HCT116 (cell line): Measurements from ENCODE around the gene ATP8A1. TPM values are rescaled to one million over a fixed set of nuclear protein-coding genes. Genes with fewer than 3 reads are reported as not detected.

ENCODE experiments used
- ATAC-seq: fragments of 200-7000 bp; cut with Tn5 transposase; 2 replicates; pipeline ENCODE4 v1.9.1; 2020; ENCODE audit warnings: mild to moderate bottlenecking, moderate library complexity
- BruUV-seq: library from RNA; stranded (reverse); fragments of 400-500 nt; replicated peaks from 2 replicates; lab custom pipeline; 2021; lab: Mats Ljungman, UMichigan
- CTCF ChIA-PET: fragments of 300-600 bp; sonication (Branson Sonifier 250); formaldehyde crosslinking; loops from one replicate; lab custom pipeline; 2021; ENCODE audit warnings: antibody characterized with exemption; lab: Charles Lee
- POLR2A ChIA-PET: fragments of 300-600, 350-600 bp; sonication (Branson Sonifier 250); formaldehyde crosslinking; loops from one replicate; lab custom pipeline; 2021; ENCODE audit warnings: antibody characterized with exemption; lab: Charles Lee
- RAD21 ChIA-PET, 2 experiments: fragments of 300-600 bp; sonication (Branson Sonifier 250); formaldehyde crosslinking; loops; one replicate each; lab custom pipeline; 2023; ENCODE audit warnings: low total read pairs in 2 of 2; ENCODE audit not compliant: uncharacterized antibody in 2 of 2, unreplicated experiment in 2 of 2, low non-redundant PET in 1 of 2; lab: Charles Lee
- DNase-seq: peaks from one replicate; pipeline ENCODE4 v3.0.0-alpha.2; 2010; ENCODE audit warnings: low read depth, low spot score
- H2AFZ ChIP-seq: fragments of 200-600 bp; shearing (Covaris generic), sonication (generic); 2 replicates; pipeline ENCODE4 v1.6.1; 2017; ENCODE audit warnings: low read depth, mixed run types, mixed read lengths, antibody characterized with exemption, low read length; ENCODE audit not compliant: poor library complexity, severe bottlenecking
- H3K27ac ChIP-seq: 2 replicates; pipeline ENCODE4 v1.5.1; 2012; ENCODE audit warnings: low read depth, low read length
- H3K27me3 ChIP-seq: fragments of 200-600 bp; sonication (generic); 2 replicates; pipeline ENCODE4 v1.6.1; 2016; ENCODE audit warnings: mixed run types, low read length, mixed read lengths; ENCODE audit not compliant: insufficient read depth
- H3K36me3 ChIP-seq, 2 experiments: fragments of 200-500 bp in 1 of 2; fragments of 200-600 bp in 1 of 2; sonication (Bioruptor generic) in 1 of 2; sonication (generic) in 1 of 2; 2 replicates each; pipeline versions ENCODE4 v1.5.1 to v1.6.1; 2014 to 2016; ENCODE audit warnings: low read length in 2 of 2, inconsistent platforms in 1 of 2, mixed read lengths in 1 of 2, mixed run types in 1 of 2; ENCODE audit not compliant: insufficient read depth in 2 of 2, control insufficient read depth in 1 of 2
- H3K4me1 ChIP-seq, 2 experiments: fragments of 200-600 bp in 1 of 2; sonication (generic) in 1 of 2; 2 replicates each; pipeline versions ENCODE4 v1.5.1 to v1.6.1; 2012 to 2017; ENCODE audit warnings: low read length in 2 of 2, inconsistent platforms in 1 of 2, mild to moderate bottlenecking in 1 of 2, mixed read lengths in 1 of 2, mixed run types in 1 of 2, moderate library complexity in 1 of 2; ENCODE audit not compliant: insufficient read depth in 2 of 2, control insufficient read depth in 1 of 2
- H3K4me2 ChIP-seq: fragments of 200-600 bp; sonication (generic); 2 replicates; pipeline ENCODE4 v1.6.1; 2017; ENCODE audit warnings: mixed run types, low read length, mixed read lengths
- H3K4me3 ChIP-seq, 2 experiments: fragments of 200-600 bp in 1 of 2; sonication (generic) in 1 of 2; replicated peaks in 1 of 2; 2 replicates each; pipeline ENCODE4 v1.5.1; 2011 to 2016; ENCODE audit warnings: low read length in 2 of 2, control low read depth in 1 of 2, low read depth in 1 of 2, mild to moderate bottlenecking in 1 of 2, mixed read lengths in 1 of 2, mixed run types in 1 of 2
- H3K79me2 ChIP-seq: fragments of 200-600 bp; sonication (generic); 2 replicates; pipeline ENCODE4 v1.6.1; 2017; ENCODE audit warnings: mild to moderate bottlenecking, mixed run types, low read length, moderate library complexity, mixed read lengths; ENCODE audit not compliant: insufficient read depth
- H3K9ac ChIP-seq: fragments of 200-600 bp; sonication (generic); 2 replicates; pipeline ENCODE4 v1.6.1; 2016; ENCODE audit warnings: low read length, mixed read lengths
- H3K9me2 ChIP-seq: fragments of 200-600 bp; sonication (generic), shearing (Covaris generic); 2 replicates; pipeline ENCODE4 v1.6.1; 2017; ENCODE audit warnings: mixed run types, mild to moderate bottlenecking, moderate library complexity; ENCODE audit not compliant: insufficient read depth
- H3K9me3 ChIP-seq, 2 experiments: fragments of 200-500 bp in 1 of 2; fragments of 200-600 bp in 1 of 2; sonication (Bioruptor generic) in 1 of 2; sonication (generic) in 1 of 2; 2 replicates each; pipeline ENCODE4 v1.6.1; 2014 to 2017; ENCODE audit warnings: low read length in 2 of 2, mixed read lengths in 2 of 2, inconsistent platforms in 1 of 2, low read depth in 1 of 2, mild to moderate bottlenecking in 1 of 2, mixed run types in 1 of 2, moderate library complexity in 1 of 2; ENCODE audit not compliant: control insufficient read depth in 1 of 2, insufficient read depth in 1 of 2
- H4K20me1 ChIP-seq: fragments of 200-600 bp; sonication (generic), shearing (Covaris generic); 2 replicates; pipeline ENCODE4 v1.6.1; 2017; ENCODE audit warnings: mixed run types, mild to moderate bottlenecking, moderate library complexity; ENCODE audit not compliant: insufficient read depth
- ATF3 ChIP-seq: IDR thresholded peaks from 2 replicates; pipeline ENCODE4 v1.6.1; 2012
- CBX3 ChIP-seq: IDR thresholded peaks from 2 replicates; pipeline ENCODE4 v1.6.1; 2012; ENCODE audit warnings: low read depth
- CTCF ChIP-seq, 3 experiments: fragments of 200-600 bp in 1 of 3; sonication (generic) in 1 of 3; IDR thresholded peaks in 2 of 3; conservative IDR thresholded peaks in 1 of 3; 2 replicates each; pipeline ENCODE4 v1.5.1; 2012 to 2017; ENCODE audit warnings: low read depth in 2 of 3, low read length in 2 of 3, antibody characterized with exemption in 1 of 3, borderline replicate concordance in 1 of 3, control low read depth in 1 of 3, mild to moderate bottlenecking in 1 of 3, mixed read lengths in 1 of 3, mixed run types in 1 of 3, moderate library complexity in 1 of 3; ENCODE audit not compliant: insufficient read depth in 1 of 3
- EGR1 ChIP-seq: IDR thresholded peaks from 2 replicates; pipeline ENCODE4 v1.6.1; 2012; ENCODE audit warnings: low read depth
- FOSL1 ChIP-seq: IDR thresholded peaks from 2 replicates; pipeline ENCODE4 v1.6.1; 2012; ENCODE audit warnings: low read depth
- JUND ChIP-seq: IDR thresholded peaks from 2 replicates; pipeline ENCODE4 v1.6.1; 2012
- MAX ChIP-seq: IDR thresholded peaks from 2 replicates; pipeline ENCODE4 v1.6.1; 2012
- RAD21 ChIP-seq: IDR thresholded peaks from 2 replicates; pipeline ENCODE4 v1.6.1; 2012; ENCODE audit warnings: low read depth, mild to moderate bottlenecking
- SIN3A ChIP-seq: IDR thresholded peaks from 2 replicates; pipeline ENCODE4 v1.6.1; 2012; ENCODE audit warnings: low read depth
- YY1 ChIP-seq: IDR thresholded peaks from 2 replicates; pipeline ENCODE4 v1.6.1; 2011; ENCODE audit warnings: low read length, low read depth, moderate library complexity, mild to moderate bottlenecking; ENCODE audit not compliant: insufficient replicate concordance; ENCODE audit errors: extremely low read depth
- ZBTB33 ChIP-seq: IDR thresholded peaks from 2 replicates; pipeline ENCODE4 v1.6.1; 2011; ENCODE audit warnings: mild to moderate bottlenecking, low read length, moderate library complexity; ENCODE audit not compliant: insufficient replicate concordance; ENCODE audit errors: extremely low read depth
- intact Hi-C: fragments of 100-400 bp; cut with micrococcal nuclease; formaldehyde crosslinking; loops from 2 replicates; pipeline ENCODE4 v1.10.0; 2022
- total RNA-seq: library from RNA; stranded (reverse); gene quantifications from one replicate; pipeline ENCODE4 v1.2.1, GENCODE V29; 2021; ENCODE audit not compliant: unreplicated experiment

Gene ATP8A1
- total RNA-seq, 1 experiment from 2014 or later, result 1.9 TPM

GRCh38 chr4:42366959-42367358 lies 289.9 kb downstream of the ATP8A1 start:
- ChIA-PET POLR2A (no interaction called here), CTCF (no interaction called here)
- BruUV-seq, result no TSS peak
- Histone ChIP-seq H3K9me3 (no peaks in the 10 kb centered on the region), H3K9me2 (no peaks in the 10 kb centered on the region)
- TF ChIP-seq RAD21 (no peak), ZBTB33 (no peak), CBX3 (no peak), EGR1 (no peak), YY1 (no peak), MAX (no peak), JUND (no peak), FOSL1 (no peak), ATF3 (no peak), SIN3A (no peak), CTCF (IDR thresholded peaks at IDR 0.05 in 2 of 3, conservative IDR thresholded peaks at IDR 0.05 in 1 of 3; ENCODE audit: borderline replicate concordance in 1 of 3, insufficient read depth in 1 of 3, low read depth in 2 of 3, low read length in 2 of 3) (no peak)
- TF ChIP-seq, all 23 proteins: peak for 0
- H3K36me3 ChIP-seq, result no peaks in the 10 kb centered on the region
- no peaks in the 10 kb centered on the region for H4K20me1 ChIP-seq
- H3K4me3 ChIP-seq, result no peak overlapping the region
- no peak overlapping the region for H3K4me2 ChIP-seq
- intact Hi-C loops, result no loop called here
- ATAC-seq (no peak), DNase-seq (no peak)
- no peaks in the 10 kb centered on the region for H3K27me3 ChIP-seq
- H3K9ac ChIP-seq, result no peak overlapping the region
- H3K27ac ChIP-seq, result no peak overlapping the region
- no peaks in the 10 kb centered on the region for H3K79me2 ChIP-seq
- H3K4me1 ChIP-seq, result no peaks in the 10 kb centered on the region
- no peak overlapping the region for H2AFZ ChIP-seq
- RAD21 ChIA-PET, result no interaction called here
